NCI-H2107 treated with DMSO at 0.1 percent for 48 hours (cell line): ENCODE results near the gene MAN2A2.

Experiments used
- DNase-seq: peaks from one replicate; lab custom pipeline; 2025; ENCODE audit not compliant: unreplicated experiment; lab: John Stamatoyannopoulos, UW

Gene MAN2A2

GRCh38 chr15:90902840-90903732 lies at the start of gene MAN2A2:
Gene MAN2A2 (plus strand): TSS chr15:90903302. CDS start chr15:90904208, 906 bp downstream.
- DNase-seq: no peak

- no peak for DNase-seq
Measured at GRCh38 chr15:90855139-90855538, 48.0 kb upstream of the MAN2A2 start.

GRCh38 chr15:90857337-90857736 lies 45.8 kb upstream of the MAN2A2 start:
- DNase-seq: no peak

GRCh38 chr15:90857883-90858443 lies 45.1 kb upstream of the MAN2A2 start:
- DNase-seq: no peak

- no peak for DNase-seq
Measured at GRCh38 chr15:90859234-90860131, 43.6 kb upstream of the MAN2A2 start.

- no peak for DNase-seq
Measured at GRCh38 chr15:90860450-90860849, 42.7 kb upstream of the MAN2A2 start.

- peak; percentile 63 for DNase-seq
Measured at GRCh38 chr15:90860942-90861675, 42.0 kb upstream of the MAN2A2 start.

- DNase-seq: no peak
Measured at GRCh38 chr15:90862487-90862886, 40.6 kb upstream of the MAN2A2 start.

GRCh38 chr15:90862964-90863778 lies 39.9 kb upstream of the MAN2A2 start:
- no peak for DNase-seq

- DNase-seq: no peak
Measured at GRCh38 chr15:90863987-90864386, 39.1 kb upstream of the MAN2A2 start.

GRCh38 chr15:90864507-90864906 lies 38.6 kb upstream of the MAN2A2 start:
- no peak for DNase-seq

- DNase-seq: no peak
Measured at GRCh38 chr15:90865702-90866101, 37.4 kb upstream of the MAN2A2 start.

GRCh38 chr15:90866161-90866715 lies 36.9 kb upstream of the MAN2A2 start:
- no peak for DNase-seq

- DNase-seq: no peak
Measured at GRCh38 chr15:90866800-90867199, 36.3 kb upstream of the MAN2A2 start.

- no peak for DNase-seq
Measured at GRCh38 chr15:90868261-90868689, 34.8 kb upstream of the MAN2A2 start, which contains the start of gene FURIN. Gene FURIN (plus strand): TSS chr15:90868588. CDS start chr15:90875741, 7,153 bp downstream.

GRCh38 chr15:90869140-90869541 lies 34.0 kb upstream of the MAN2A2 start:
- DNase-seq: no peak

GRCh38 chr15:90869601-90870353 lies 33.3 kb upstream of the MAN2A2 start:
- peak; percentile 8 for DNase-seq

- DNase-seq: no peak
Measured at GRCh38 chr15:90870354-90871138, 32.6 kb upstream of the MAN2A2 start.
